ENCODE data around the gene UBTD1.

DNA sequence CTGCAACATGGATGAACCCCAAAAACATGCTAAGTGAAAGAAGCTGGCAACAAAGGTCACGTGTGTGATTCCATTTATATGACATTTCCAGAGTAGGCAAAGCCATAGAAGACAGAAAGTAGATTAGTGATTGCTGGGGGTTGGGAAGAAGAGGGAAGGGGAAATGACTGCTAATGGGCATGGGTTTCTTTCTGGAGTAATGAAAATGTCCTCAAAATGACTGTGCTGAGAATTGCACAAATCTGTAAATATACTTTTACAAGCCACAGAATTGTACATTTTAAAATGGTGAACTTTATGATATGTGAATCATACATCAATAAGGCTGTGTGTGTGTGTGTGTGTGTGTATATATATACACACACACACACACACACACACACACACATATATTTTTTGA, 16.3 kb upstream of the UBTD1 start:
- no peak for TF ChIP-seq POLR2A (IDR thresholded peaks at IDR 0.05; ENCODE audit: extremely low read depth, insufficient read length)
- TF ChIP-seq, protein P1, sequence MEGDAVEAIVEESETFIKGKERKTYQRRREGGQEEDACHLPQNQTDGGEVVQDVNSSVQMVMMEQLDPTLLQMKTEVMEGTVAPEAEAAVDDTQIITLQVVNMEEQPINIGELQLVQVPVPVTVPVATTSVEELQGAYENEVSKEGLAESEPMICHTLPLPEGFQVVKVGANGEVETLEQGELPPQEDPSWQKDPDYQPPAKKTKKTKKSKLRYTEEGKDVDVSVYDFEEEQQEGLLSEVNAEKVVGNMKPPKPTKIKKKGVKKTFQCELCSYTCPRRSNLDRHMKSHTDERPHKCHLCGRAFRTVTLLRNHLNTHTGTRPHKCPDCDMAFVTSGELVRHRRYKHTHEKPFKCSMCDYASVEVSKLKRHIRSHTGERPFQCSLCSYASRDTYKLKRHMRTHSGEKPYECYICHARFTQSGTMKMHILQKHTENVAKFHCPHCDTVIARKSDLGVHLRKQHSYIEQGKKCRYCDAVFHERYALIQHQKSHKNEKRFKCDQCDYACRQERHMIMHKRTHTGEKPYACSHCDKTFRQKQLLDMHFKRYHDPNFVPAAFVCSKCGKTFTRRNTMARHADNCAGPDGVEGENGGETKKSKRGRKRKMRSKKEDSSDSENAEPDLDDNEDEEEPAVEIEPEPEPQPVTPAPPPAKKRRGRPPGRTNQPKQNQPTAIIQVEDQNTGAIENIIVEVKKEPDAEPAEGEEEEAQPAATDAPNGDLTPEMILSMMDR (IDR thresholded peaks at IDR 0.05; ENCODE audit: low read depth, low read length) = no peak
